Pancreas (tissue), 10 donors: ENCODE results near the gene SLCO3A1. TPM values are rescaled to one million over a fixed set of nuclear protein-coding genes. Genes with fewer than 3 reads are reported as not detected.
"Not testable (repeated sequence)": the region's sequence is repeated elsewhere in the genome, so short reads cannot be mapped to it uniquely, and the experiment has no call there.

Experiments
- ATAC-seq, 4 donors: fragments of 200-7000 bp; cut with Tn5 transposase; one replicate each; pipeline versions ENCODE4 v1.8.0 to v1.9.1; 2020; ENCODE audit warnings: mild to moderate bottlenecking in 4 of 4, moderate library complexity in 4 of 4
- DNase-seq, 6 donors: peaks; one replicate each; pipeline ENCODE4 v3.0.0-alpha.2; 2020
- FAIRE-seq: peaks from 2 replicates; lab custom pipeline; 2012; peaks lifted over from hg19 to GRCh38; lab: Jason Lieb, UNC
- H3K27ac ChIP-seq, 4 donors: fragments of 200-600 bp; sonication (generic); 1 replicate in 3 of 4; 2 replicates in 1 of 4; pipeline versions ENCODE4 v1.5.0 to v1.8.0; 2020
- H3K27me3 ChIP-seq, 4 donors: fragments of 200-600 bp; one replicate each; pipeline ENCODE4 v1.8.0; 2021
- H3K36me3 ChIP-seq, 3 donors: fragments of 200-600 bp; sonication (generic) in 1 of 3; one replicate each; pipeline versions ENCODE4 v1.5.0 to v1.8.0; 2020 to 2021
- H3K4me1 ChIP-seq, 3 donors: fragments of 200-600 bp; one replicate each; pipeline ENCODE4 v1.8.0; 2021
- H3K4me3 ChIP-seq, 4 donors: fragments of 200-600 bp; sonication (generic) in 2 of 4; one replicate each; pipeline versions ENCODE4 v1.5.0 to v1.8.0; 2020 to 2021
- H3K9me3 ChIP-seq, 4 donors: fragments of 200-600 bp; one replicate each; pipeline ENCODE4 v1.8.0; 2021
- CTCF ChIP-seq, 4 donors: fragments of 200-600 bp; sonication (generic) in 3 of 4; IDR thresholded peaks; one replicate each; pipeline versions ENCODE4 v1.5.0 to v1.8.0; 2021; ENCODE audit warnings: antibody characterized with exemption in 4 of 4
- WGBS, 2 donors: extraction: QIAGEN DNeasy Blood & Tissue Kit; methylation state at CpG; one replicate each; pipeline ENCODE4 v1.1.7; 2013; 5-methylcytosine and 5-hydroxymethylcytosine counted together
- intact Hi-C, 3 donors: fragments of 100-400 bp; cut with DNase I; formaldehyde crosslinking; loops; one replicate each; pipeline versions ENCODE4 v1.11.1 to v1.14.2; 2022
- polyA plus RNA-seq, 2 donors: library from polyadenylated mRNA; stranded (reverse); fragments of 200-250 nt; gene quantifications; one replicate each; pipeline ENCODE4 v1.2.3, GENCODE V29; 2013
- total RNA-seq, 6 donors: library from RNA; stranded (reverse); fragmentation: NEBNext Ultra II Directional in 4 of 6; extraction: Animal tissue kit (Norgen Biotek cat#: 25700) in 4 of 6; gene quantifications; one replicate each; pipeline versions ENCODE4 v1.2.1 to v1.2.4, GENCODE V29; 2021 to 2023
- donor health status: healthy with polysubstance abuse.
- donor health status: DM: no; HTN: no; CAD: no; lungs with moderate emphysema.
- donor health status: DM: no; HTN: no; CAD: no.
- donor health status: control.
- donor health status: control.
- donor health status: Bipolar disorder and iron deficiency.
- donor health status: DM: yes; HTN: yes; CAD: no.
- donor health status: DM: no; HTN: no; CAD: no.
- donor health status: DM: no; HTN: no; CAD: no.
- donor health status: DM: yes; HTN: yes; CAD: no.

The SLCO3A1 gene
- total and polyA plus RNA-seq, 8 donors, result 3.4 to 15.5 (median 6.7) TPM

- intact Hi-C loops, result no loop called here
Observed at GRCh38 chr15:92053753-92054316, 200.3 kb downstream of the SLCO3A1 start.

GRCh38 chr15:92056875-92057274 is 203.4 kb downstream of the SLCO3A1 start:
- no peak for TF ChIP-seq CTCF (IDR thresholded peaks at IDR 0.05)
- Histone ChIP-seq H3K4me3 (no peak overlapping the region), H3K9me3 (no peaks in the 10 kb centered on the region), H3K27me3 (no peaks in the 10 kb centered on the region), H3K36me3 (no peaks in the 10 kb centered on the region), H3K4me1 (peaks cover 0 to 8% (median 3%) of the 10 kb centered on the region in 3 donors), H3K27ac (no peak overlapping the region)
- 12 to 14% methylated on average over 4 of the region's 4 CpGs for WGBS, 2 donors
- no peak for FAIRE-seq
- peak in 3 of 6 donors; percentile 29 to 46 (median 36) for DNase-seq
- intact Hi-C loops, result no loop called here
- ATAC-seq, result peak; percentile 71 to 94 (median 78)

More at GRCh38 chr15:92053753-92054316, 200.3 kb downstream of the SLCO3A1 start:
- TF ChIP-seq CTCF (IDR thresholded peaks at IDR 0.05), result peak in 1 of 4 donors; percentile 15
- Histone ChIP-seq H3K27me3 (no peaks in the 10 kb centered on the region), H3K9me3 (no peaks in the 10 kb centered on the region), H3K27ac (no peak overlapping the region), H3K36me3 (no peaks in the 10 kb centered on the region), H3K4me3 (no peak overlapping the region), H3K4me1 (peaks cover 0 to 8% (median 3%) of the 10 kb centered on the region in 3 donors)
- DNase-seq (no peak), FAIRE-seq (no peak), ATAC-seq (no peak)
- 54 to 63% methylated on average over 5 of the region's 5 CpGs for WGBS, 2 donors

- intact Hi-C loops, result no loop called here
- ATAC-seq (peak in 2 of 4 donors; percentile 23 to 24), FAIRE-seq (no peak), DNase-seq (no peak)
- no peaks in the 10 kb centered on the region for H3K27me3 ChIP-seq
- H3K9me3 ChIP-seq, result no peaks in the 10 kb centered on the region
- no peak overlapping the region for H3K4me3 ChIP-seq
- 60 to 67% methylated on average over 15 of the region's 15 CpGs for WGBS, 2 donors
- H3K36me3 ChIP-seq, result no peaks in the 10 kb centered on the region
- H3K27ac ChIP-seq, result no peak overlapping the region
- peaks cover 0 to 8% (median 3%) of the 10 kb centered on the region in 3 donors for H3K4me1 ChIP-seq
- no peak for TF ChIP-seq CTCF (IDR thresholded peaks at IDR 0.05)
Observed at GRCh38 chr15:92059036-92059970, 205.8 kb downstream of the SLCO3A1 start.

GRCh38 chr15:92059971-92060311 is 206.4 kb downstream of the SLCO3A1 start:
- DNase-seq, H3K4me1 ChIP-seq, H3K4me3 ChIP-seq, H3K9me3 ChIP-seq, H3K27ac ChIP-seq, H3K27me3 ChIP-seq, ATAC-seq, intact Hi-C loops, H3K36me3 ChIP-seq, FAIRE-seq: not testable (repeated sequence)
- WGBS, 2 donors, result 53 to 58% methylated on average over 3 of the region's 3 CpGs

- FAIRE-seq, result no peak
- no peak for ATAC-seq
- H3K27ac ChIP-seq, result no peak overlapping the region
- H3K4me3 ChIP-seq, result no peak overlapping the region
- H3K36me3 ChIP-seq, result no peaks in the 10 kb centered on the region
- H3K4me1 ChIP-seq, result peaks cover 0 to 5% (median 3%) of the 10 kb centered on the region in 3 donors
- no peaks in the 10 kb centered on the region for H3K9me3 ChIP-seq
- no peaks in the 10 kb centered on the region for H3K27me3 ChIP-seq
- WGBS, 2 donors, result 92% methylated on average over 7 of the region's 7 CpGs
- intact Hi-C loops, result no loop called here
- DNase-seq, result no peak
- no peak for TF ChIP-seq CTCF (IDR thresholded peaks at IDR 0.05)
Observed at GRCh38 chr15:92061511-92062195, 208.1 kb downstream of the SLCO3A1 start.
